Panc1 (cell line): ENCODE results near the gene PRRX1. TPM values are rescaled to one million over a fixed set of nuclear protein-coding genes. Genes with fewer than 3 reads are reported as not detected.

Experiments used
- ATAC-seq: fragments of 200-7000 bp; cut with Tn5 transposase; 2 replicates; pipeline ENCODE4 v1.9.1; 2020; ENCODE audit warnings: mild to moderate bottlenecking, moderate library complexity
- BruUV-seq: library from RNA; stranded (reverse); fragments of 400-500 nt; replicated peaks from 2 replicates; lab custom pipeline; 2021; lab: Mats Ljungman, UMichigan
- CTCF ChIA-PET: fragments of 300-600 bp; sonication (Branson Sonifier 250); formaldehyde crosslinking; loops from one replicate; lab custom pipeline; 2022; ENCODE audit warnings: antibody characterized with exemption; lab: Charles Lee
- POLR2A ChIA-PET: fragments of 300-600 bp; sonication (Branson Sonifier 250); formaldehyde crosslinking; loops from one replicate; lab custom pipeline; 2022; ENCODE audit warnings: antibody characterized with exemption; lab: Charles Lee
- DNase-seq: peaks from one replicate; pipeline ENCODE4 v3.0.0-alpha.2; 2010; ENCODE audit warnings: low read depth, low spot score
- H3K27ac ChIP-seq: 2 replicates; pipeline ENCODE4 v1.5.1; 2011; ENCODE audit warnings: mild to moderate bottlenecking, low read length, inconsistent platforms
- H3K27me3 ChIP-seq: fragments of 200-500 bp; sonication (Bioruptor generic); 2 replicates; pipeline ENCODE4 v1.6.0; 2014; ENCODE audit warnings: low read length, inconsistent platforms; ENCODE audit not compliant: control insufficient read depth, insufficient read depth
- H3K36me3 ChIP-seq: fragments of 200-500 bp; sonication (Bioruptor generic); 2 replicates; pipeline ENCODE4 v1.5.1; 2014; ENCODE audit warnings: inconsistent platforms, mild to moderate bottlenecking, low read length, moderate library complexity; ENCODE audit not compliant: control insufficient read depth, insufficient read depth
- H3K4me1 ChIP-seq: 2 replicates; pipeline ENCODE4 v1.5.1; 2011; ENCODE audit warnings: inconsistent platforms, mild to moderate bottlenecking, low read length, moderate library complexity; ENCODE audit not compliant: control insufficient read depth, insufficient read depth
- H3K4me3 ChIP-seq, 2 experiments: 2 replicates each; pipeline ENCODE4 v1.5.1; 2011 to 2012; ENCODE audit warnings: low read depth in 2 of 2, low read length in 2 of 2, mild to moderate bottlenecking in 2 of 2, inconsistent platforms in 1 of 2, moderate library complexity in 1 of 2
- H3K9me3 ChIP-seq: fragments of 200-500 bp; sonication (Bioruptor generic); 2 replicates; pipeline ENCODE4 v1.5.1; 2014; ENCODE audit warnings: low read depth, mild to moderate bottlenecking, inconsistent platforms, low read length, moderate library complexity; ENCODE audit not compliant: control insufficient read depth, insufficient read depth
- POLR2AphosphoS5 ChIP-seq: IDR thresholded peaks from 2 replicates; pipeline ENCODE4 v1.6.1; 2012; ENCODE audit warnings: mild to moderate bottlenecking, low read depth, low read length, moderate library complexity
- SIN3A ChIP-seq: IDR thresholded peaks from 2 replicates; pipeline ENCODE4 v1.6.1; 2012; ENCODE audit warnings: low read depth, mild to moderate bottlenecking, low read length, moderate library complexity, borderline replicate concordance; ENCODE audit not compliant: insufficient read depth
- TCF7L2 ChIP-seq: IDR thresholded peaks from 2 replicates; pipeline ENCODE4 v1.6.1; 2011; ENCODE audit warnings: mild to moderate bottlenecking, low read depth, low read length, inconsistent platforms
- in situ Hi-C: cut with HindIII; loops from 2 replicates; pipeline ENCODE4 v1.10.0; 2016; ENCODE audit warnings: low sequenced_read_pairs, low pct_unique_long_range_greater_than_20kb
- intact Hi-C: fragments of 100-400 bp; cut with micrococcal nuclease; formaldehyde crosslinking; loops from one replicate; pipeline ENCODE4 v1.10.0; 2022; ENCODE audit not compliant: unreplicated experiment
- total RNA-seq: library from RNA; stranded (reverse); gene quantifications from one replicate; pipeline ENCODE4 v1.2.1, GENCODE V29; 2021; ENCODE audit not compliant: unreplicated experiment
- TF ChIP-seq, protein P1 (sequence below), 2 experiments: IDR thresholded peaks; 2 replicates each; pipeline ENCODE4 v1.6.1; 2011 to 2012; ENCODE audit warnings: low read depth in 2 of 2, control low read depth in 1 of 2, low read length in 1 of 2, mild to moderate bottlenecking in 1 of 2, moderate library complexity in 1 of 2; ENCODE audit not compliant: insufficient read depth in 1 of 2
- TF ChIP-seq, protein P2 (sequence below): fragments of 450-650 bp; IDR thresholded peaks from 2 replicates; pipeline ENCODE4 v1.5.1; 2017; ENCODE audit warnings: mild to moderate bottlenecking

PRRX1 gene
- total RNA-seq, 1 experiment from 2014 or later, result 0.69 TPM

DNA sequence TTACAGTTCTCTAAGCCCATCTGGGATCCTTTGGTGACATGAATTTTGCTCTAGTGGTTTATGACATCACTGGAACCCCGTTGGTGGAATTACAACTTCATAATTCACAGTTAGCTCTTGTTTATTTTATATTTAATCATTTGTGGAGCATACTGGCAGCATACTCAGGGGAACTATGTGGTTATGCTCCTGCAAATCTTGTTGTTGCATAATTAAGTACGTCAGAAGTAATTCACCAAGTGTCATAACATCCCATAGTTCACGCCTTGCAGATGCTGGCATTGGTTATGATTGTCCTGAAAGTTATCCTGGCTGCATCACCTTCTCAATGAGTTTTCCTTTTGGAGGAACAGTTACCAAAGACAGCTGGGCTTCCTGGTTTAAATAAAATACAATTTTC lies 16.5 kb downstream of the PRRX1 start:
- DNase-seq, result no peak
- intact Hi-C loops, result no loop called here
- CTCF ChIA-PET, result no interaction called here
- Histone ChIP-seq H3K4me3 (no peak overlapping the region), H3K4me1 (no peaks in the 10 kb centered on the region), H3K9me3 (no peaks in the 10 kb centered on the region), H3K27ac (no peak overlapping the region), H3K36me3 (no peaks in the 10 kb centered on the region), H3K27me3 (no peaks in the 10 kb centered on the region)
- TF ChIP-seq POLR2AphosphoS5 (no peak), SIN3A (no peak), TCF7L2 (no peak)
- TF ChIP-seq, protein P1, sequence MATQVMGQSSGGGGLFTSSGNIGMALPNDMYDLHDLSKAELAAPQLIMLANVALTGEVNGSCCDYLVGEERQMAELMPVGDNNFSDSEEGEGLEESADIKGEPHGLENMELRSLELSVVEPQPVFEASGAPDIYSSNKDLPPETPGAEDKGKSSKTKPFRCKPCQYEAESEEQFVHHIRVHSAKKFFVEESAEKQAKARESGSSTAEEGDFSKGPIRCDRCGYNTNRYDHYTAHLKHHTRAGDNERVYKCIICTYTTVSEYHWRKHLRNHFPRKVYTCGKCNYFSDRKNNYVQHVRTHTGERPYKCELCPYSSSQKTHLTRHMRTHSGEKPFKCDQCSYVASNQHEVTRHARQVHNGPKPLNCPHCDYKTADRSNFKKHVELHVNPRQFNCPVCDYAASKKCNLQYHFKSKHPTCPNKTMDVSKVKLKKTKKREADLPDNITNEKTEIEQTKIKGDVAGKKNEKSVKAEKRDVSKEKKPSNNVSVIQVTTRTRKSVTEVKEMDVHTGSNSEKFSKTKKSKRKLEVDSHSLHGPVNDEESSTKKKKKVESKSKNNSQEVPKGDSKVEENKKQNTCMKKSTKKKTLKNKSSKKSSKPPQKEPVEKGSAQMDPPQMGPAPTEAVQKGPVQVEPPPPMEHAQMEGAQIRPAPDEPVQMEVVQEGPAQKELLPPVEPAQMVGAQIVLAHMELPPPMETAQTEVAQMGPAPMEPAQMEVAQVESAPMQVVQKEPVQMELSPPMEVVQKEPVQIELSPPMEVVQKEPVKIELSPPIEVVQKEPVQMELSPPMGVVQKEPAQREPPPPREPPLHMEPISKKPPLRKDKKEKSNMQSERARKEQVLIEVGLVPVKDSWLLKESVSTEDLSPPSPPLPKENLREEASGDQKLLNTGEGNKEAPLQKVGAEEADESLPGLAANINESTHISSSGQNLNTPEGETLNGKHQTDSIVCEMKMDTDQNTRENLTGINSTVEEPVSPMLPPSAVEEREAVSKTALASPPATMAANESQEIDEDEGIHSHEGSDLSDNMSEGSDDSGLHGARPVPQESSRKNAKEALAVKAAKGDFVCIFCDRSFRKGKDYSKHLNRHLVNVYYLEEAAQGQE (IDR thresholded peaks at IDR 0.05; ENCODE audit: insufficient read depth in 1 of 2, low read depth in 2 of 2, low read length in 1 of 2), result no peak
- TF ChIP-seq, protein P2, sequence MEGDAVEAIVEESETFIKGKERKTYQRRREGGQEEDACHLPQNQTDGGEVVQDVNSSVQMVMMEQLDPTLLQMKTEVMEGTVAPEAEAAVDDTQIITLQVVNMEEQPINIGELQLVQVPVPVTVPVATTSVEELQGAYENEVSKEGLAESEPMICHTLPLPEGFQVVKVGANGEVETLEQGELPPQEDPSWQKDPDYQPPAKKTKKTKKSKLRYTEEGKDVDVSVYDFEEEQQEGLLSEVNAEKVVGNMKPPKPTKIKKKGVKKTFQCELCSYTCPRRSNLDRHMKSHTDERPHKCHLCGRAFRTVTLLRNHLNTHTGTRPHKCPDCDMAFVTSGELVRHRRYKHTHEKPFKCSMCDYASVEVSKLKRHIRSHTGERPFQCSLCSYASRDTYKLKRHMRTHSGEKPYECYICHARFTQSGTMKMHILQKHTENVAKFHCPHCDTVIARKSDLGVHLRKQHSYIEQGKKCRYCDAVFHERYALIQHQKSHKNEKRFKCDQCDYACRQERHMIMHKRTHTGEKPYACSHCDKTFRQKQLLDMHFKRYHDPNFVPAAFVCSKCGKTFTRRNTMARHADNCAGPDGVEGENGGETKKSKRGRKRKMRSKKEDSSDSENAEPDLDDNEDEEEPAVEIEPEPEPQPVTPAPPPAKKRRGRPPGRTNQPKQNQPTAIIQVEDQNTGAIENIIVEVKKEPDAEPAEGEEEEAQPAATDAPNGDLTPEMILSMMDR, result no peak
- no TSS peak for BruUV-seq
- POLR2A ChIA-PET, result no interaction called here
- no peak for ATAC-seq
- in situ Hi-C loops, result no loop called here

DNA sequence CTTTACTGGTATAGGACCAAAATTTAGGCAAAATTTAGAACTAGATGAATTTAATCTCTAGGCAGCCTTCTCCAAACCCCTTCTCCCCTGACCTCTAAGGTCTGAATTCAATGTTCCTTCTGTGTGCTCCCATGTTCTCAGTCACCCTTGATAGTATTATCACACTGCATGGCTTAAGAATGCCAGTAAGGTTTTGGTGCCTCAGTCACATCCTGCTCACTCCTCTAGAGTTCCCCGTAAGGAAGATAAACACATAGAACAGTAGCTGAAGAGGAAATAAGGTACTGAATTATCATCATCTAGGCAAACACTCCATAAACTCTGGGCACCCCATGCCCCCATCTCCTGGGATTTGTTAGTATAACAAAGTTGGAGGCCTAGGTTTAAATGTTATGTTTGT lies 18.2 kb downstream of the PRRX1 start:
- TF ChIP-seq TCF7L2 (no peak), SIN3A (no peak), POLR2AphosphoS5 (no peak)
- TF ChIP-seq, protein P2, result no peak
- TF ChIP-seq, protein P1 (IDR thresholded peaks at IDR 0.05; ENCODE audit: insufficient read depth in 1 of 2, low read depth in 2 of 2, low read length in 1 of 2), result no peak
- intact Hi-C loops (no loop called here), in situ Hi-C loops (no loop called here)
- ChIA-PET POLR2A (no interaction called here), CTCF (no interaction called here)
- H3K9me3 ChIP-seq, result no peaks in the 10 kb centered on the region
- BruUV-seq, result no TSS peak
- H3K27ac ChIP-seq, result no peak overlapping the region
- H3K27me3 ChIP-seq, result no peaks in the 10 kb centered on the region
- H3K36me3 ChIP-seq, result no peaks in the 10 kb centered on the region
- H3K4me1 ChIP-seq, result no peaks in the 10 kb centered on the region
- no peak for ATAC-seq
- no peak overlapping the region for H3K4me3 ChIP-seq
- DNase-seq, result no peak
